Activated CD8-positive, alpha-beta T cell treated with anti-CD3 and anti-CD28 coated beads for 36 hours (primary cell): Measurements from ENCODE around the gene MKKS. TPM values are rescaled to one million over a fixed set of nuclear protein-coding genes. Genes with fewer than 3 reads are reported as not detected.

Experiments
- ATAC-seq: fragments of 200-7000 bp; cut with Tn5 transposase; one replicate; pipeline ENCODE4 v1.10.0; 2021; ENCODE audit warnings: mild to moderate bottlenecking, moderate library complexity
- CTCF ChIA-PET: fragments of 350-600 bp; sonication (Branson Sonifier 250); formaldehyde crosslinking; loops from one replicate; lab custom pipeline; 2021; ENCODE audit warnings: antibody characterized with exemption; lab: Charles Lee
- POLR2A ChIA-PET: fragments of 350-600 bp; sonication (Branson Sonifier 250); formaldehyde crosslinking; loops from one replicate; lab custom pipeline; 2021; ENCODE audit warnings: antibody characterized with exemption; lab: Charles Lee
- DNase-seq: peaks from one replicate; pipeline ENCODE4 v3.0.0-alpha.2; 2020
- H3K27ac Mint-ChIP-seq: one replicate; pipeline ENCODE4 v1.8.0; 2021; ENCODE audit warnings: mild to moderate bottlenecking, mixed read lengths
- H3K27me3 Mint-ChIP-seq: one replicate; pipeline ENCODE4 v1.8.0; 2021; ENCODE audit warnings: mixed read lengths
- H3K36me3 Mint-ChIP-seq: one replicate; pipeline ENCODE4 v1.8.0; 2021; ENCODE audit warnings: low read depth, mixed read lengths
- H3K4me1 Mint-ChIP-seq: one replicate; pipeline ENCODE4 v1.8.0; 2021; ENCODE audit warnings: low read depth, mixed read lengths
- H3K4me3 Mint-ChIP-seq: one replicate; pipeline ENCODE4 v1.8.0; 2021; ENCODE audit warnings: mild to moderate bottlenecking, moderate library complexity, mixed read lengths
- H3K9me3 Mint-ChIP-seq: one replicate; pipeline ENCODE4 v1.8.0; 2021; ENCODE audit warnings: mixed read lengths
- CTCF ChIP-seq: fragments of 200-600 bp; IDR thresholded peaks from one replicate; pipeline ENCODE4 v1.8.0; 2022; ENCODE audit warnings: antibody characterized with exemption, mild to moderate bottlenecking
- intact Hi-C: fragments of 100-400 bp; cut with micrococcal nuclease; formaldehyde crosslinking; loops from one replicate; pipeline ENCODE4 v1.10.0; 2022
- total RNA-seq, 2 experiments: library from RNA; stranded (reverse); gene quantifications; one replicate each; pipeline ENCODE4 v1.2.3, GENCODE V29; 2021

MKKS gene
- total RNA-seq, 2 experiments from 2014 or later, result 6.9 TPM

GRCh38 chr20:10366898-10367692 is 66.9 kb downstream of the MKKS start:
- Mint-ChIP-seq H3K9me3 (no peaks in the 10 kb centered on the region), H3K36me3 (no peaks in the 10 kb centered on the region), H3K4me1 (no peaks in the 10 kb centered on the region), H3K27me3 (peaks cover 18% of the 10 kb centered on the region), H3K27ac (no peak overlapping the region), H3K4me3 (no peak overlapping the region)
- ATAC-seq (no peak), DNase-seq (no peak)
- CTCF ChIA-PET, result interaction anchor here (1.1 kb wide), 1 partner anchor 9 kb away, joined by 3 read pairs; no protein-coding TSS in a partner anchor
- TF ChIP-seq CTCF, result no peak
- intact Hi-C loops, result no loop called here
- POLR2A ChIA-PET, result no interaction called here

DNA sequence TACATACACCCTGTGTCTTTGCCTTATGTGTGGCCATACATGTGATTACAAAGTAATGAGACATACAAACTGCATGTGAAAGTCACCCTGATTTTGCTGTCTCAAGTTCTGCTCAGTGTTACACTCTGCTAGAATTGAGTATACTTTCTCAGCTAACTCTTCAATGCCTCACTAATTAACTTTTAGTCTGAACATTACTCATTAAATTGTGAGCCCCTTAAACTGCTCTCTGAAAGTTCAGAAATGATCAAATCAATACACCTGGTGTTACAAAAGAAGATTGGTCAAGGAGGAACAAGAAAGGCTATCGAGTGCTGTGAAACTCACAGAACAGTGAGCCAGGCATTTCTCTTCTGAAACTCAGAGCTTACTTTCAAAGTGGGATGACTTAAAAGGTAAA is 71.3 kb downstream of the MKKS start:
- ChIA-PET CTCF (interaction anchor here (1.3 kb wide), 1 partner anchor 384 kb away, joined by 3 read pairs; no protein-coding TSS in a partner anchor), POLR2A (no interaction called here)
- peaks cover 15% of the 10 kb centered on the region for H3K27me3 Mint-ChIP-seq
- no peak overlapping the region for H3K4me3 Mint-ChIP-seq
- TF ChIP-seq CTCF, result no peak
- no peaks in the 10 kb centered on the region for H3K4me1 Mint-ChIP-seq
- H3K9me3 Mint-ChIP-seq, result no peaks in the 10 kb centered on the region
- no peaks in the 10 kb centered on the region for H3K36me3 Mint-ChIP-seq
- DNase-seq, result no peak
- H3K27ac Mint-ChIP-seq, result no peak overlapping the region
- intact Hi-C loops, result no loop called here
- no peak for ATAC-seq

DNA sequence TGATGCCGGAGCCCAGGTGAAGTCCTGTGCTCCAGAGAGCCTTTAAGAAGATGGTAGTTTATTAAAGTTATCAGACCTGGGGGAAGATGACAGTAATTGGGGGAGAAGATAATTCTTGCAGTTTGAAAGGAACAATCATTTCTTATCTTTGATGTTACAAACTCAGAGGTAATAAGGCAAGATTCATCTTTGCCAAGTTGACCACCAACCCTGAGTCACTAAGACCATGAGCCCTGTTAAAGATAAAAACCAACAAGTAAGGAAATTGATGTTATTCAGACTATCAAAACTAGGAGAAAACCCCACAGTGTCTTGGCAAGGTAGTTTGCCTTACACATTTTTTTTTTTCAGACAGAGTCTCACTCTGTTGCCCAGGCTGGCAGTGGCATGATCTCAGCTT is 73.1 kb downstream of the MKKS start:
- Mint-ChIP-seq H3K4me3 (no peak overlapping the region), H3K27ac (no peak overlapping the region), H3K9me3 (peaks cover 2% of the 10 kb centered on the region), H3K36me3 (no peaks in the 10 kb centered on the region), H3K4me1 (no peaks in the 10 kb centered on the region), H3K27me3 (peaks cover 15% of the 10 kb centered on the region)
- CTCF ChIA-PET, result no interaction called here
- POLR2A ChIA-PET, result no interaction called here
- no peak for TF ChIP-seq CTCF
- ATAC-seq (no peak), DNase-seq (no peak)
- intact Hi-C loops, result no loop called here

GRCh38 chr20:10359621-10360040 is 74.4 kb downstream of the MKKS start:
- peaks cover 2% of the 10 kb centered on the region for H3K9me3 Mint-ChIP-seq
- DNase-seq (no peak), ATAC-seq (no peak)
- ChIA-PET POLR2A (no interaction called here), CTCF (no interaction called here)
- H3K27ac Mint-ChIP-seq, result no peak overlapping the region
- H3K4me1 Mint-ChIP-seq, result no peaks in the 10 kb centered on the region
- no peaks in the 10 kb centered on the region for H3K36me3 Mint-ChIP-seq
- H3K4me3 Mint-ChIP-seq, result no peak overlapping the region
- intact Hi-C loops, result no loop called here
- no peak for TF ChIP-seq CTCF
- H3K27me3 Mint-ChIP-seq, result peaks cover 11% of the 10 kb centered on the region

DNA sequence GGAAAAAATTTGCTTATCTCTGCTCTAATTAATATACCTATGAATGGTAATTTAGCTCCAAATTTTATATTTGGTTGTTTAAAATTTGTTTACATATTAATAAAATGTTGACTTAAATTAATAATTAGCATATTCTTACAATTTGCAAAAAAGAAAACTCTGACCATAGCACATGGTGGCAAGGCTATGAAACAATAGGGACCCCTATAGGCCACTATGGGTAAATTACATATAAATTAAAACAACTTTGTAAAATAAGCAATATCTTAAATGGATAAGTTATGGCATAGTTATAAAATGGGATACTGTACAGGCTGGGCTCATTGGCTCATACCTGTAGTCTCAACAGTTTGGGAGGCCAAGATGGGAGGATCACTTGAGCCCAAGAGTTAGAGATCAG is 76.0 kb downstream of the MKKS start:
- Mint-ChIP-seq H3K27ac (no peak overlapping the region), H3K9me3 (peaks cover 2% of the 10 kb centered on the region), H3K27me3 (peaks cover 5% of the 10 kb centered on the region), H3K36me3 (no peaks in the 10 kb centered on the region), H3K4me3 (no peak overlapping the region), H3K4me1 (peaks cover 4% of the 10 kb centered on the region)
- DNase-seq (no peak), ATAC-seq (no peak)
- TF ChIP-seq CTCF, result peak; percentile 42
- POLR2A ChIA-PET, result interaction anchor here (0.6 kb wide), 1 partner anchor 992 kb away, joined by 4 read pairs; no protein-coding TSS in a partner anchor
- CTCF ChIA-PET, result interaction anchor here (0.7 kb wide), 1 partner anchor 9 kb away, joined by 3 read pairs; no protein-coding TSS in a partner anchor
- intact Hi-C loops, result no loop called here
